ENCODE data around the gene WBP1.
"Not testable (repeated sequence)": the region's sequence is repeated elsewhere in the genome, so short reads cannot be mapped to it uniquely, and the experiment has no call there.

Gene WBP1

GRCh38 chr2:74458132-74458937, at the start of gene WBP1:
TSS of gene WBP1 (plus strand) at chr2:74458438. CDS start at chr2:74458603, 165 bp downstream.
- DNase-seq, result peak; percentile 99

GRCh38 chr2:74413001-74413698, 45.1 kb upstream of the WBP1 start:
- no peak for DNase-seq

- DNase-seq, result no peak
These were observed 43.8 kb upstream of the WBP1 start for GRCh38 chr2:74414441-74414840.

- peak; percentile 74 for DNase-seq
These were observed 43.1 kb upstream of the WBP1 start for GRCh38 chr2:74414881-74415761.

- no peak for DNase-seq
These were observed 42.4 kb upstream of the WBP1 start for GRCh38 chr2:74415762-74416395.

GRCh38 chr2:74416778-74417177, 41.5 kb upstream of the WBP1 start:
- no peak for DNase-seq

GRCh38 chr2:74417197-74417596, 41.0 kb upstream of the WBP1 start:
- no peak for DNase-seq

GRCh38 chr2:74417763-74418162, 40.5 kb upstream of the WBP1 start:
- no peak for DNase-seq

- DNase-seq, result no peak
These were observed 39.9 kb upstream of the WBP1 start for GRCh38 chr2:74418312-74418711.

- no peak for DNase-seq
These were observed 38.9 kb upstream of the WBP1 start for GRCh38 chr2:74419345-74419744.

- no peak for DNase-seq
These were observed 38.2 kb upstream of the WBP1 start for GRCh38 chr2:74420006-74420405.

GRCh38 chr2:74420443-74421103, 37.7 kb upstream of the WBP1 start:
- not testable (repeated sequence) for DNase-seq

- peak; percentile 91 for DNase-seq
These were observed 36.9 kb upstream of the WBP1 start, which contains the start of the genes C2orf81 and WDR54 for GRCh38 chr2:74421221-74421870. TSS of gene C2orf81 (minus strand) at chr2:74421619. CDS start at chr2:74421560, 59 bp downstream. TSS of gene WDR54 (plus strand) at chr2:74421730. CDS start at chr2:74422154, 424 bp downstream.

GRCh38 chr2:74423231-74424095, 34.8 kb upstream of the WBP1 start:
- DNase-seq, result no peak

GRCh38 chr2:74424139-74424992, 33.9 kb upstream of the WBP1 start:
- DNase-seq, result no peak

- DNase-seq, result no peak
These were observed 33.2 kb upstream of the WBP1 start for GRCh38 chr2:74424995-74425406.

- DNase-seq, result no peak
These were observed 32.7 kb upstream of the WBP1 start for GRCh38 chr2:74425523-74425922.

- no peak for DNase-seq
These were observed 32.0 kb upstream of the WBP1 start for GRCh38 chr2:74426181-74426758.

- no peak for DNase-seq
These were observed 30.7 kb upstream of the WBP1 start for GRCh38 chr2:74427551-74427950.

Data from right forelimb (tissue), 1 donor.